Left colon (tissue), 2 donors: Measurements from ENCODE around the gene PRKACA. TPM values are rescaled to one million over a fixed set of nuclear protein-coding genes. Genes with fewer than 3 reads are reported as not detected.
A peak's percentile ranks its signal among the peaks of the same experiment; 100 is the strongest.

ENCODE experiments used
- ATAC-seq: fragments of 200-7000 bp; cut with Tn5 transposase; one replicate; pipeline ENCODE4 v1.9.1; 2020; ENCODE audit warnings: mild to moderate bottlenecking, moderate library complexity
- DNase-seq, 2 donors: peaks; one replicate each; pipeline ENCODE4 v3.0.0-alpha.2; 2020
- intact Hi-C, 2 donors: fragments of 100-400 bp; cut with DNase I in 1 of 2; cut with micrococcal nuclease in 1 of 2; formaldehyde crosslinking; loops; one replicate each; pipeline versions ENCODE4 v1.11.2 to v1.14.0; 2022; cut with DNase I, micrococcal nuclease
- total RNA-seq, 2 donors: library from RNA; stranded (reverse); fragmentation: NEBNext Ultra II Directional; extraction: Animal tissue kit (Norgen Biotek cat#: 25700); gene quantifications; one replicate each; pipeline ENCODE4 v1.2.1, GENCODE V29; 2021
- donor health status: DM: no; HTN: no; CAD: no.
- donor health status: DM: yes; HTN: yes; CAD: no.

Gene PRKACA
- total RNA-seq, 2 donors from 2014 or later: 78.8 to 80.1 TPM

- ATAC-seq: peak; percentile 28
- peak; percentile 70 for DNase-seq
- intact Hi-C loops: no loop called here
Observed at GRCh38 chr19:14081797-14082674, 35.5 kb downstream of the PRKACA start.

GRCh38 chr19:14080887-14081796, 36.4 kb downstream of the PRKACA start:
- DNase-seq (peak; percentile 99), ATAC-seq (peak; percentile 81)
- intact Hi-C loops: no loop called here

- intact Hi-C loops: loop anchor here (10.0 kb wide), 2 partner anchors 204 to 484 kb away; partner anchors contain the start of gene NANOS3 (in 1 of the 2)
Observed at GRCh38 chr19:14078411-14078810, 39.2 kb downstream of the PRKACA start.

GRCh38 chr19:14073925-14074838, 43.4 kb downstream of the PRKACA start:
- intact Hi-C loops: loop anchor here (2.0 to 10.0 kb wide), 3 partner anchors 193 to 479 kb away; partner anchors contain the start of gene NANOS3 (in 1 of the 2)
- DNase-seq (peak; percentile 77 to 81), ATAC-seq (peak; percentile 59)

More at GRCh38 chr19:14078411-14078810, 39.2 kb downstream of the PRKACA start:
- ATAC-seq (no peak), DNase-seq (no peak)

- peak in 1 of 2 donors; percentile 85 for DNase-seq
- intact Hi-C loops: loop anchor here (10.0 kb wide), 2 partner anchors 199 to 479 kb away; partner anchors contain the start of gene NANOS3 (in 1 of the 2)
- peak; percentile 28 for ATAC-seq
Observed at GRCh38 chr19:14073261-14073924, 44.2 kb downstream of the PRKACA start.

GRCh38 chr19:14072535-14073260, 44.9 kb downstream of the PRKACA start, which contains the start of gene MISP3:
TSS of gene MISP3 (plus strand) at chr19:14072786. CDS start at chr19:14073310, 524 bp downstream.
- ATAC-seq (peak; percentile 72), DNase-seq (peak; percentile 87 to 92)
- intact Hi-C loops: loop anchor here (10.0 kb wide), 2 partner anchors 198 to 478 kb away; partner anchors contain the start of gene NANOS3 (in 1 of the 2)

GRCh38 chr19:14070268-14071050, 47.1 kb downstream of the PRKACA start:
- ATAC-seq (no peak), DNase-seq (peak in 1 of 2 donors; percentile 32)
- intact Hi-C loops: loop anchor here (10.0 kb wide), 2 partner anchors 196 to 476 kb away; partner anchors contain the start of gene NANOS3 (in 1 of the 2)

- ATAC-seq: no peak
- intact Hi-C loops: no loop called here
- no peak for DNase-seq
Observed at GRCh38 chr19:14066134-14066533, 51.4 kb downstream of the PRKACA start.

GRCh38 chr19:14063105-14063504, 54.5 kb downstream of the PRKACA start:
- no peak for ATAC-seq
- intact Hi-C loops: no loop called here

GRCh38 chr19:14062558-14062855, 55.1 kb downstream of the PRKACA start:
- intact Hi-C loops: no loop called here
- DNase-seq (no peak), ATAC-seq (no peak)

More at GRCh38 chr19:14063105-14063504, 54.5 kb downstream of the PRKACA start:
- DNase-seq: no peak

- peak; percentile 58 for ATAC-seq
- DNase-seq: no peak
- intact Hi-C loops: no loop called here
Observed at GRCh38 chr19:14061751-14062557, 55.6 kb downstream of the PRKACA start, which contains the start of gene PALM3. TSS of gene PALM3 (minus strand) at chr19:14062076. CDS start at chr19:14061980, 96 bp downstream.

- intact Hi-C loops: no loop called here
- DNase-seq: no peak
- ATAC-seq: peak; percentile 49
Observed at GRCh38 chr19:14061081-14061749, 56.3 kb downstream of the PRKACA start.

GRCh38 chr19:14059652-14060155, 57.9 kb downstream of the PRKACA start:
- intact Hi-C loops: loop anchor here in 1 of 2 donors (5.0 kb wide), 1 partner anchor 182 kb away; the partner anchor contains the start of gene NANOS3
- no peak for DNase-seq
- no peak for ATAC-seq

- DNase-seq (no peak), ATAC-seq (peak; percentile 26)
- intact Hi-C loops: loop anchor here in 1 of 2 donors (5.0 kb wide), 1 partner anchor 182 kb away; the partner anchor contains the start of gene NANOS3
Observed at GRCh38 chr19:14059093-14059480, 58.5 kb downstream of the PRKACA start.
